ENCODE data around the gene ANKRD24.

DNA sequence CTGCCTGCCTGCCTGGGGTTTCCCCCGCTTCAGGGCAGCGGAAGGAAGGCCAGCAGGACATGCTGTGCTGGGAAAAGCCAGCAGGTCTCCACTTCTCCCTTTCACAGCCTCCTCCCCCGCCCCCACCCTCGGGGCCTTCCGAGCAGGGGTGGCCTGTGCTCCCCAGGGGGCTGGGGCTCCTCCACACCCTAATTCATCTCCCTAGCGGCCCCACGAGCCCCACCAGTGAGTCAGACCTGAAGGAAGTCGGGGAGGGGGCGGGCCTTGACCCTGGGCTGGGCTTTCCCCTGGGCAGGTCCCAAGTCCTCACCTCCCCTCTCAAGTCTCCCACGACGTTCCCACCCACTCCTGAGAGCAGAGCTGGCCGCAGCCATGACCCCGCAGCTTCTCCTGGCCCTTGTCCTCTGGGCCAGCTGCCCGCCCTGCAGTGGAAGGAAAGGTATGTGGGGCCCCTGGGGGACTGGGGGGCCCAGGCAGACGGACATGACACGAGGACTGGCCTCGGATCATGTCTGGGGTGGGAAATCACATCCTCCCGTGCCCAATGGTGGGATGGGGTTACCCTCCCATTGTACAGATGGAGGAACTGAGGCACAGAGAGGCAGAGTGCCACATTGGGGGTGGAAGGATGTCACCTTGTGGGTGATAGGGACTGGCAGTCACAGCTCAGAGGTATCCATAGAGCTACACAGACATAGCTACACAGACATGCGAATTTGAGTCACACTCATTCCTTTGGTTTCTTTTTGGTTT is 46.9 kb downstream of the ANKRD24 start, which contains the start of gene EBI3:
- TF ChIP-seq, protein P1, sequence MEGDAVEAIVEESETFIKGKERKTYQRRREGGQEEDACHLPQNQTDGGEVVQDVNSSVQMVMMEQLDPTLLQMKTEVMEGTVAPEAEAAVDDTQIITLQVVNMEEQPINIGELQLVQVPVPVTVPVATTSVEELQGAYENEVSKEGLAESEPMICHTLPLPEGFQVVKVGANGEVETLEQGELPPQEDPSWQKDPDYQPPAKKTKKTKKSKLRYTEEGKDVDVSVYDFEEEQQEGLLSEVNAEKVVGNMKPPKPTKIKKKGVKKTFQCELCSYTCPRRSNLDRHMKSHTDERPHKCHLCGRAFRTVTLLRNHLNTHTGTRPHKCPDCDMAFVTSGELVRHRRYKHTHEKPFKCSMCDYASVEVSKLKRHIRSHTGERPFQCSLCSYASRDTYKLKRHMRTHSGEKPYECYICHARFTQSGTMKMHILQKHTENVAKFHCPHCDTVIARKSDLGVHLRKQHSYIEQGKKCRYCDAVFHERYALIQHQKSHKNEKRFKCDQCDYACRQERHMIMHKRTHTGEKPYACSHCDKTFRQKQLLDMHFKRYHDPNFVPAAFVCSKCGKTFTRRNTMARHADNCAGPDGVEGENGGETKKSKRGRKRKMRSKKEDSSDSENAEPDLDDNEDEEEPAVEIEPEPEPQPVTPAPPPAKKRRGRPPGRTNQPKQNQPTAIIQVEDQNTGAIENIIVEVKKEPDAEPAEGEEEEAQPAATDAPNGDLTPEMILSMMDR (IDR thresholded peaks at IDR 0.05) = no peak
- no peak for TF ChIP-seq POLR2A (IDR thresholded peaks at IDR 0.05)

Data from thyroid gland (tissue), 4 donors.